GM19438 (cell line): ENCODE data around the gene CLUH.

ENCODE experiments used
- ATAC-seq: cut with Tn5 transposase; IDR thresholded peaks from one replicate; pipeline ENCODE4 v1.9.1; 2021; ENCODE audit warnings: low read depth; ENCODE audit not compliant: unreplicated experiment

CLUH gene, protein sequence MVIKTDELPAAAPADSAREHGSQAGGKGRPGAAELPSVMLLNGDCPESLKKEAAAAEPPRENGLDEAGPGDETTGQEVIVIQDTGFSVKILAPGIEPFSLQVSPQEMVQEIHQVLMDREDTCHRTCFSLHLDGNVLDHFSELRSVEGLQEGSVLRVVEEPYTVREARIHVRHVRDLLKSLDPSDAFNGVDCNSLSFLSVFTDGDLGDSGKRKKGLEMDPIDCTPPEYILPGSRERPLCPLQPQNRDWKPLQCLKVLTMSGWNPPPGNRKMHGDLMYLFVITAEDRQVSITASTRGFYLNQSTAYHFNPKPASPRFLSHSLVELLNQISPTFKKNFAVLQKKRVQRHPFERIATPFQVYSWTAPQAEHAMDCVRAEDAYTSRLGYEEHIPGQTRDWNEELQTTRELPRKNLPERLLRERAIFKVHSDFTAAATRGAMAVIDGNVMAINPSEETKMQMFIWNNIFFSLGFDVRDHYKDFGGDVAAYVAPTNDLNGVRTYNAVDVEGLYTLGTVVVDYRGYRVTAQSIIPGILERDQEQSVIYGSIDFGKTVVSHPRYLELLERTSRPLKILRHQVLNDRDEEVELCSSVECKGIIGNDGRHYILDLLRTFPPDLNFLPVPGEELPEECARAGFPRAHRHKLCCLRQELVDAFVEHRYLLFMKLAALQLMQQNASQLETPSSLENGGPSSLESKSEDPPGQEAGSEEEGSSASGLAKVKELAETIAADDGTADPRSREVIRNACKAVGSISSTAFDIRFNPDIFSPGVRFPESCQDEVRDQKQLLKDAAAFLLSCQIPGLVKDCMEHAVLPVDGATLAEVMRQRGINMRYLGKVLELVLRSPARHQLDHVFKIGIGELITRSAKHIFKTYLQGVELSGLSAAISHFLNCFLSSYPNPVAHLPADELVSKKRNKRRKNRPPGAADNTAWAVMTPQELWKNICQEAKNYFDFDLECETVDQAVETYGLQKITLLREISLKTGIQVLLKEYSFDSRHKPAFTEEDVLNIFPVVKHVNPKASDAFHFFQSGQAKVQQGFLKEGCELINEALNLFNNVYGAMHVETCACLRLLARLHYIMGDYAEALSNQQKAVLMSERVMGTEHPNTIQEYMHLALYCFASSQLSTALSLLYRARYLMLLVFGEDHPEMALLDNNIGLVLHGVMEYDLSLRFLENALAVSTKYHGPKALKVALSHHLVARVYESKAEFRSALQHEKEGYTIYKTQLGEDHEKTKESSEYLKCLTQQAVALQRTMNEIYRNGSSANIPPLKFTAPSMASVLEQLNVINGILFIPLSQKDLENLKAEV (N-terminal part only)

DNA sequence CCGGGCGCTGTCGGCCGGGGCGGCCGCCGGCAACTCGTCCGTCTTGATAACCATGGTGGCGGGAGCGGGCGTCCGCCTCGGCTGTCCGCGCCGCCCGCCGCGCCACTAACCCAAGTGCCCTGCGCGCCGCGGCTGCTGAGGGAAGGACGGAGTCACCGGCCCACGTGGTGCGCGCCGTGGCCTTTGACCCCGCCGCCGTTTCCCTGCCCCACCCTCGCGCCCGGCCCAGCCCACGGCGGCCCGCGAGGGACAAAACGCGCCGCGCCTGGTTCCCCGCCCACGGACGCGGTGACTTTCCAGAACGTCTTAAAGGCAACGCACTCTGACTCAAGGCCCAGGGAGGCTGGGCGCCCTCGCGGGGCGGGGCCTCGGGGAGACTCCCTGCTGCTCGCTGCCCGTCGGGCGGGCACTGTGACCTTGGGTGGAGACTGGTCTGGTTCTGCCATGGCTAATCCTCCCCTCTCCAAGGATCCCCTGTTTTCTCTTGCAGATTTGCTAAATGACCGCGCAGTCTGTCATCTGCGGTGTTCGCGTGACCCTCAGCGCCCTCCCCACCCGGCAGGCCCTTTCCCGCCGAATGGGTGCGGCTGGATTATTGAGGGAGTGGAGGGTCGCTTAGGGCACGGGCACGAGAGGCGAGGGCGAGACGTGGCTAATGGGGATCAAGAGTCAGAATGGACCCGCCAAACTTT lies at the start of gene CLUH:
Gene CLUH, minus strand, starts transcription at position 157 of the 692 bp plus-strand sequence. Its CDS starts 103 bp downstream, at position 54.
- ATAC-seq, result peak; percentile 59

- no peak for ATAC-seq
These were observed 47.3 kb upstream of the CLUH start for GRCh38 chr17:2758870-2759269.

- ATAC-seq, result no peak
These were observed 44.5 kb upstream of the CLUH start for GRCh38 chr17:2755891-2756724.

DNA sequence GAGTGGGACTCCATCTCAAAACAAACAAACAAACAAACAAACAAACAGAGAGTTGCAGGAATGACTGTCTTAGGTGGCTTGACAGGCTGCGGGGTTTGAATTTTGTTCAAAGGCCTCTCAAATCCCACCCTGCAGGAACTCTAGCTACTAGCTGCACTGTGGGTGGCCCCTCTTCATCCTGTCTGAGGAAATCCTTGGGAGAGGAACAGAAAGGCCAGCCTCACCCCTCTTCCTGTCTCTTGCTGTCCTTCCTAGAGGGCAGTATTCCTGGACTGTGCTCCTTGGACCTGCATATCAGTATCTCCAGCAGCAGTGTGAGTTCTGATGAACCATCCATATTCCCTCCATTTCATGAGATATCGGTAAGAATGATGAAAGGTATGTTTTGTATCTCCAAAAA lies 39.9 kb upstream of the CLUH start:
- ATAC-seq, result no peak

DNA sequence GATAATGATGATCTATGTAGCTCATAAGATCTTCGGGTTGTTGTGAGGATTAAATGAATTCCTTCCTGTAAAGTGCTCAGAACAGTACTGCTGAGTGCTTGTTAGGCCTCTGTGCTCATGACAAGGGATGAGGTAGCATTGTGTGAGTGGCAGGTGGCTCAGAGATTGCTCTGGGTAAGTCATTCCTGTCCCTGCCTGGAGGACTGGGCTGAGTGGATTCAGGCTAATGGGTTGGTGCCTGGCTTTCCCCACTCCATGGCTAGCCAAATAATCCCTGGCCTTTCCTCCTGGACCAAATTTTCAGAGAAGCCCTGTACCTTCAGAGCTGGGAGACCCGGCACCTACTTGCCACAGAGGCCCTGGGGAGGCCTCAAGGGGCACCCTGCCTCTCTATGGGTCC lies 39.2 kb upstream of the CLUH start:
- ATAC-seq, result no peak

- ATAC-seq, result no peak
These were observed 38.2 kb upstream of the CLUH start for GRCh38 chr17:2749784-2750181.

GRCh38 chr17:2749058-2749783 lies 37.7 kb upstream of the CLUH start, which contains the start of gene CCDC92B:
Gene CCDC92B (minus strand): TSS chr17:2749652. CDS start chr17:2735145, 14,507 bp downstream.
- no peak for ATAC-seq

GRCh38 chr17:2745317-2746037 lies 33.9 kb upstream of the CLUH start:
- no peak for ATAC-seq

GRCh38 chr17:2737693-2738092 lies 26.1 kb upstream of the CLUH start:
- no peak for ATAC-seq

- ATAC-seq, result no peak
These were observed 25.4 kb upstream of the CLUH start for GRCh38 chr17:2736956-2737355.

- no peak for ATAC-seq
These were observed 24.3 kb upstream of the CLUH start for GRCh38 chr17:2735896-2736295.

- no peak for ATAC-seq
These were observed 23.4 kb upstream of the CLUH start for GRCh38 chr17:2734939-2735338.

- ATAC-seq, result no peak
These were observed 20.2 kb upstream of the CLUH start for GRCh38 chr17:2731807-2732206.

- no peak for ATAC-seq
These were observed 19.3 kb upstream of the CLUH start for GRCh38 chr17:2730764-2731353.

DNA sequence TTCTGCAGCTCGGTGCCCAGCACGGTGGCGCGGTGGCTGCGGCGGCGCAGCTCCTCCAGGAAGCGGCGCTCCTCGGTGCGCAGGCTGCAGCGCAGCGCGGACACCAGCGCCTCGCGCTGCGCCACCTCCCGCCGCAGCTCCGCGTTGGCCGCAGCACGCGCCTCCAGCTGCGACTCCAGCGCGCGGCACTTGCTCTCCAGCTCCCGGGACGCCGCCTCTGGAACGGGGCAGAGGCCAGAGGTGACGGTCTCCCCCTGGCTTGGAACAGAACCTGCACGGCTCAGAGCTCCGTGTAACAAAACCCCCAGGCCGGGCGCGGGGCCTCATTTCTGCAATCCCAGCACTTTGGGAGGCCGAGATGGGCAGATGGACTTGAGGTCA lies 13.2 kb upstream of the CLUH start:
- ATAC-seq, result no peak

DNA sequence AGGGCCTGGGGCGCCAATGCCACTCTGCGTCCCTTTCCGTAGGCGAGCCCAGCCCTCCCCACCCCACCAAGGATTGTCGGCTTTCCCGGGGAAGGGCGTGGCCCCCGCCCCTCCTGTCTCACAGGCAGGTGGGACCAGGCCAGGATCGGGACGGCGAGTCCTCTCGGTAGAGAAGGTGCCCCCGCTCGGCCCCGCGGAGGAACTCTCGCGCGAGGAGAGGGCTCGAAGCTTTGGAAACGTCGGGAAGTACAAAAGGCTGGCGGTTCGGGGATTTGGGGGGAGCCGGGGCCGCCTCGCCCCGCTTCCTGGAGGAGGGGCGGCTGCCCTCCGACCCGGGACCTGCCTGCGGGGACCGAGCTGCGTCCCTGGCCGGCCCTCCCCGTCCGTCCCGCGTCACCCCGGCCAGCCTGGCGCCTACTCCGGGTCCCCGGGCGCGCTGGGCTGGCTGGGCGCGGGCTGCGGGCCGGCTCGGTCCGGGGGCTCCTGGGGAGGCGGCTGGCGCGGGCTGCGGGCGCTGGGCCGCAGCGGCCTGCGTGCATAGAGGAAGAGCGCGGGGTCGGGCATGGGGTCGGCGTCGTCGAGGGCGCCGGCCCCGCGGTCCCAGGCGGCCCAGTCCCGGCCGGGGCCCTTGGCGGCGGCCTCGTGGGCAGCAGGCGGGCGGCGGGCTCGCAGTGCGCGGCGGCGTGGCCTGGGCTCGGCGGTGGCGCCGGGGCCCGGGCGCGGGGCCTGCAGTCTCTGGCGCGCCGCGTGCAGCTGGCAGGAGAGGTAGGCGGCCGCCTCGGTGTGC lies 12.6 kb upstream of the CLUH start:
- ATAC-seq, result no peak

DNA sequence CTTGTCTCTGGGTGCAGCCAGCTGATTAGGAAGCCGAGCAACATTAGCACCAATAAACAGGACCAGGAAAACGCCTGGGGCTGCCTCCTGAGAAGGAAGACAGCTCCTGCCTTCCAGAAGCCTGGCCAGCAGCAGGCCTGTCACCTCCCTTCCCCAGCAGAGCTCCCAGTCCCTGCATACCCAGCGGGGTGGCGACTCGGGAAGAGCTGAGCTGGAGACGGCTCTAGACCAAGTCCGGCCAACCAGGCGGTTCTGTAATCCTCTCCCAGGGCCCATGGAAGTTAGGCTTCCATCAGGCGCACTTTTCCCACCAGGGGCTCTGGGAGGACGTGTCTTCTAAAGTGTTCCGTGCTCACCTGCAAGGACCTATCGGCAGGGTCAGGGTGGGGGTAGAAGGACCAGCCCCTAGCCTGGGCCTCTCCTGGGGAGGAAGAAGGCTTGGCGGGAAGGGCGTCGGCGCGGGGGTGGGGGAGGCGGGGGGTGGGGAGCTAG lies 12.0 kb upstream of the CLUH start:
- no peak for ATAC-seq
